RCC 7860 (cell line): Measurements from ENCODE around the gene KDM6A.
"Not testable (repeated sequence)": the region's sequence is repeated elsewhere in the genome, so short reads cannot be mapped to it uniquely, and the experiment has no call there.

ENCODE experiments used
- DNase-seq: peaks from one replicate; pipeline ENCODE4 v3.0.0-alpha.2; 2015; ENCODE audit warnings: low spot score
- FAIRE-seq: peaks from 2 replicates; lab custom pipeline; 2012; peaks lifted over from hg19 to GRCh38; lab: Jason Lieb, UNC

Gene KDM6A

GRCh38 chrX:44999237-44999636 lies 126.2 kb downstream of the KDM6A start:
- DNase-seq, FAIRE-seq: not testable (repeated sequence)

- FAIRE-seq, DNase-seq: not testable (repeated sequence)
Observed at GRCh38 chrX:44999872-45000271, 126.9 kb downstream of the KDM6A start.

- FAIRE-seq (no peak), DNase-seq (no peak)
Observed at GRCh38 chrX:45001048-45001447, 128.1 kb downstream of the KDM6A start.

- DNase-seq = no peak
- FAIRE-seq = no peak
Observed at GRCh38 chrX:45003085-45003484, 130.1 kb downstream of the KDM6A start.

GRCh38 chrX:45006002-45006800 lies 133.2 kb downstream of the KDM6A start:
- FAIRE-seq (no peak), DNase-seq (peak; percentile 76)

- FAIRE-seq = no peak
- DNase-seq = no peak
Observed at GRCh38 chrX:45007598-45007997, 134.6 kb downstream of the KDM6A start.

- peak; percentile 76 for FAIRE-seq
- peak; percentile 31 for DNase-seq
Observed at GRCh38 chrX:45009371-45010000, 136.5 kb downstream of the KDM6A start.

- FAIRE-seq (peak; percentile 93), DNase-seq (peak; percentile 65)
Observed at GRCh38 chrX:45011131-45011530, 138.1 kb downstream of the KDM6A start.

- FAIRE-seq (no peak), DNase-seq (no peak)
Observed at GRCh38 chrX:45011597-45011996, 138.6 kb downstream of the KDM6A start.

GRCh38 chrX:45017946-45018345 lies 145.0 kb downstream of the KDM6A start:
- no peak for FAIRE-seq
- DNase-seq = no peak

GRCh38 chrX:45022150-45022549 lies 149.2 kb downstream of the KDM6A start:
- FAIRE-seq = no peak
- DNase-seq = no peak

GRCh38 chrX:45024501-45024900 lies 151.5 kb downstream of the KDM6A start:
- no peak for DNase-seq
- no peak for FAIRE-seq

- FAIRE-seq = no peak
- DNase-seq = no peak
Observed at GRCh38 chrX:45026036-45026435, 153.0 kb downstream of the KDM6A start.

GRCh38 chrX:45031830-45032378 lies 158.9 kb downstream of the KDM6A start:
- FAIRE-seq = no peak

GRCh38 chrX:45035071-45035470 lies 162.1 kb downstream of the KDM6A start:
- no peak for FAIRE-seq

More at GRCh38 chrX:45031830-45032378, 158.9 kb downstream of the KDM6A start:
- no peak for DNase-seq

GRCh38 chrX:45036161-45036560 lies 163.2 kb downstream of the KDM6A start:
- DNase-seq (no peak), FAIRE-seq (no peak)

More at GRCh38 chrX:45035071-45035470, 162.1 kb downstream of the KDM6A start:
- no peak for DNase-seq

GRCh38 chrX:45040137-45040536 lies 167.1 kb downstream of the KDM6A start:
- DNase-seq, FAIRE-seq: not testable (repeated sequence)

GRCh38 chrX:45046417-45046816 lies 173.4 kb downstream of the KDM6A start:
- DNase-seq (no peak), FAIRE-seq (no peak)

- DNase-seq = no peak
- no peak for FAIRE-seq
Observed at GRCh38 chrX:45050558-45050957, 177.6 kb downstream of the KDM6A start.

GRCh38 chrX:45056428-45057145 lies 183.6 kb downstream of the KDM6A start:
- FAIRE-seq (no peak), DNase-seq (no peak)

- DNase-seq, FAIRE-seq: not testable (repeated sequence)
Observed at GRCh38 chrX:45059906-45060305, 186.9 kb downstream of the KDM6A start.
